ENCODE measurements around the gene PLA2G4D.

The PLA2G4D gene

GRCh38 chr15:42118650-42119445, 24.5 kb upstream of the PLA2G4D start:
- Histone ChIP-seq H3K4me3 (IDR thresholded peaks at IDR 0.05; ENCODE audit: insufficient read depth, low read depth, low read length) (no peak overlapping the region), H3K9ac (no peak overlapping the region), H2AFZ (ENCODE audit: low read depth) (no peak overlapping the region), H3K4me2 (no peak overlapping the region), H3K27ac (no peak overlapping the region), H3K4me1 (ENCODE audit: low read depth, poor library complexity, severe bottlenecking) (no peaks in the 10 kb centered on the region), H3K79me2 (ENCODE audit: insufficient read depth, low read depth) (no peaks in the 10 kb centered on the region), H4K20me1 (ENCODE audit: insufficient read depth) (no peaks in the 10 kb centered on the region), H3K36me3 (ENCODE audit: insufficient read depth) (no peaks in the 10 kb centered on the region), H3K27me3 (ENCODE audit: insufficient read depth, low read depth) (no peaks in the 10 kb centered on the region)
- TF ChIP-seq CTCF (conservative IDR thresholded peaks at IDR 0.05; ENCODE audit: low read depth, low read length): no peak

DNA sequence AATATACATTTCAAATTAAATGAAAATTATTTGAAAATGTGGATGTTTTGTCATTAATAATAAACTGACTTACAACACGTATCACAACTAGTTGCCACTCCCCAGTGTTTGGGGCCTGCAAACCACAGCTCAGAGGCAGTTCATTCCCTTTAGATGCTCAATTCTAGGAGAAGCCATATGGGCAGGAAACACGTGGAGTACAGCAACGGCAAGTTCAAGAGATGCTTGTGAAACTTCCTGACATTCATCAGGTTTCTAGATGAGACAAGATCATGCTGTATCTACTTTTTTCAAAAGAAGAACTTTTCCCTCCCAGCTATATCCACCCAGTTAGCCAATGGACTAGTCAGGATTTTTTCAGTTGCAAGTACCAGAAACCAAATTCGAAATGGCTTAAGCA, 17.6 kb upstream of the PLA2G4D start:
- no peak overlapping the region for H3K4me3 ChIP-seq (IDR thresholded peaks at IDR 0.05; ENCODE audit: insufficient read depth, low read depth, low read length)
- no peaks in the 10 kb centered on the region for H3K79me2 ChIP-seq (ENCODE audit: insufficient read depth, low read depth)
- no peaks in the 10 kb centered on the region for H3K4me1 ChIP-seq (ENCODE audit: low read depth, poor library complexity, severe bottlenecking)
- no peak overlapping the region for H3K9ac ChIP-seq
- H3K36me3 ChIP-seq (ENCODE audit: insufficient read depth): no peaks in the 10 kb centered on the region
- no peak overlapping the region for H3K4me2 ChIP-seq
- H4K20me1 ChIP-seq (ENCODE audit: insufficient read depth): no peaks in the 10 kb centered on the region
- H3K27me3 ChIP-seq (ENCODE audit: insufficient read depth, low read depth): no peaks in the 10 kb centered on the region
- H2AFZ ChIP-seq (ENCODE audit: low read depth): no peak overlapping the region
- H3K27ac ChIP-seq: no peak overlapping the region
- no peak for TF ChIP-seq CTCF (conservative IDR thresholded peaks at IDR 0.05; ENCODE audit: low read depth, low read length)

DNA sequence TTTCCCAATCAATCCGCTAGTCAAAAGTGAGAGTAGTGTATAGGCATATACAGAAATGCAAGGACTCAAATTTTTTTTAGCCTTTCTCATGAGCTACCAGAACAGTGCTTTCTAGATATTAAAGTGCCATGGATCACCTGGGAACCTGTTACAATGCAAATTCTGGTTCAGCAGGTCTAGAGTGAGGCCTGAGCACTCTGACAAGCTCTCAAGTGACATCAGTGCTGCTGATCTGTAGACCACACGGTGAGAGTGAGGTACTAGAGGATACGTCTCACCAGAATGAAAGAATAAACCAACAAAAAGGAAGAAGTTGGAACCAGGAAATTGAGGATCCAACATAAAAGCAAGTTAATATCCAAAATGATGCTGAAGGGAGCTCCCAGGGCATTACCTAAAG, 16.0 kb upstream of the PLA2G4D start:
- Histone ChIP-seq H3K9ac (no peak overlapping the region), H3K4me2 (no peak overlapping the region), H3K4me1 (ENCODE audit: low read depth, poor library complexity, severe bottlenecking) (no peaks in the 10 kb centered on the region), H3K4me3 (IDR thresholded peaks at IDR 0.05; ENCODE audit: insufficient read depth, low read depth, low read length) (no peak overlapping the region), H3K36me3 (ENCODE audit: insufficient read depth) (no peaks in the 10 kb centered on the region), H3K79me2 (ENCODE audit: insufficient read depth, low read depth) (no peaks in the 10 kb centered on the region), H3K27me3 (ENCODE audit: insufficient read depth, low read depth) (no peaks in the 10 kb centered on the region), H3K27ac (no peak overlapping the region), H4K20me1 (ENCODE audit: insufficient read depth) (no peaks in the 10 kb centered on the region), H2AFZ (ENCODE audit: low read depth) (no peak overlapping the region)
- TF ChIP-seq CTCF (conservative IDR thresholded peaks at IDR 0.05; ENCODE audit: low read depth, low read length): no peak

DNA sequence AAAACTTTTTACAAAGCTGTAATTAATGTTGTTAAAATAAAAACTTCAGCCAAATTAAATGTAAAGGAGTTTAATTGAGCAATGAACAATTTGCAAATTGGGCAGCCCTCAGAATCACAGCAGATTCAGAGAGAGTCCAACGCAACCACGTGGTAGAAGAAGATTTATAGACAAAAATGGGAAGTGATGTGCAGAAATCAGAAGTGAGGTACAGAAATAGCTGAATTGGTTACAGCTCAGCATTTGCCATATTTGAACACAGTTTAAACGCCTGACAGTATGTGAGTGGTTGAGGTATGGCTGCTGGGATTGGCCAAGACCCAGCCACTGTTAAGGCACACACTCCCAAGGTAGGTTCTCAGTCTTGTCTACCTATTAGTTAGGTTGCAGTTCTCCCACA, 14.4 kb upstream of the PLA2G4D start:
- Histone ChIP-seq H3K4me2 (no peak overlapping the region), H3K79me2 (ENCODE audit: insufficient read depth, low read depth) (no peaks in the 10 kb centered on the region), H3K36me3 (ENCODE audit: insufficient read depth) (no peaks in the 10 kb centered on the region), H3K4me1 (ENCODE audit: low read depth, poor library complexity, severe bottlenecking) (no peaks in the 10 kb centered on the region), H3K9ac (no peak overlapping the region), H2AFZ (ENCODE audit: low read depth) (no peak overlapping the region), H3K4me3 (IDR thresholded peaks at IDR 0.05; ENCODE audit: insufficient read depth, low read depth, low read length) (no peak overlapping the region), H3K27ac (no peak overlapping the region), H3K27me3 (ENCODE audit: insufficient read depth, low read depth) (no peaks in the 10 kb centered on the region), H4K20me1 (ENCODE audit: insufficient read depth) (no peaks in the 10 kb centered on the region)
- TF ChIP-seq CTCF (conservative IDR thresholded peaks at IDR 0.05; ENCODE audit: low read depth, low read length): no peak
